OCI-LY1 (cell line): ENCODE data around the gene PCNX2.

ENCODE experiments used
- H2AFZ ChIP-seq: fragments of 200-600 bp; sonication (generic), shearing (Covaris generic); 2 replicates; pipeline ENCODE4 v1.6.0; 2014; ENCODE audit warnings: antibody characterized with exemption, mild to moderate bottlenecking, low read length
- H3F3A ChIP-seq: fragments of 200-600 bp; sonication (generic), shearing (Covaris generic); 2 replicates; pipeline ENCODE4 v1.6.0; 2014; ENCODE audit warnings: mild to moderate bottlenecking, antibody characterized with exemption, low read length, moderate library complexity; ENCODE audit not compliant: insufficient read depth
- H3K27ac ChIP-seq: fragments of 200-600 bp; sonication (generic); 2 replicates; pipeline ENCODE4 v1.5.1; 2014; ENCODE audit warnings: low read length, mixed run types, mild to moderate bottlenecking, low read depth; ENCODE audit not compliant: poor library complexity, severe bottlenecking
- H3K27me3 ChIP-seq: fragments of 200-600 bp; sonication (generic); 2 replicates; pipeline ENCODE4 v1.6.0; 2014; ENCODE audit warnings: antibody characterized with exemption, mild to moderate bottlenecking, low read length, moderate library complexity; ENCODE audit not compliant: insufficient read depth
- H3K36me3 ChIP-seq: fragments of 200-600 bp; sonication (generic); 2 replicates; pipeline ENCODE4 v1.6.1; 2014; ENCODE audit warnings: mild to moderate bottlenecking, antibody characterized with exemption, low read length, moderate library complexity, mixed read lengths; ENCODE audit not compliant: insufficient read depth
- H3K4me1 ChIP-seq: fragments of 200-600 bp; sonication (generic); 2 replicates; pipeline ENCODE4 v1.5.1; 2014; ENCODE audit warnings: mild to moderate bottlenecking, low read length, moderate library complexity; ENCODE audit not compliant: insufficient read depth, severe bottlenecking
- H3K4me2 ChIP-seq: fragments of 200-600 bp; sonication (generic), shearing (Covaris generic); 2 replicates; pipeline ENCODE4 v1.6.1; 2014; ENCODE audit warnings: low read length
- H3K4me3 ChIP-seq: fragments of 200-600 bp; sonication (generic); 2 replicates; pipeline ENCODE4 v1.5.1; 2014; ENCODE audit warnings: low read length, low read depth, mild to moderate bottlenecking, mixed read lengths; ENCODE audit not compliant: poor library complexity, severe bottlenecking
- H3K79me2 ChIP-seq: fragments of 200-600 bp; shearing (Covaris generic); 2 replicates; pipeline ENCODE4 v1.6.1; 2016; ENCODE audit warnings: mixed run types, low read length, mixed read lengths; ENCODE audit not compliant: insufficient read depth
- H3K9ac ChIP-seq: fragments of 200-600 bp; sonication (generic), shearing (Covaris generic); 2 replicates; pipeline ENCODE4 v1.6.1; 2014; ENCODE audit warnings: mild to moderate bottlenecking, low read length, mixed read lengths
- H3K9me2 ChIP-seq: fragments of 200-600 bp; sonication (generic), shearing (Covaris generic); 2 replicates; pipeline ENCODE4 v1.6.1; 2014; ENCODE audit warnings: low read depth, mild to moderate bottlenecking, low read length, mixed read lengths
- H3K9me3 ChIP-seq: fragments of 200-600 bp; shearing (Covaris generic); 2 replicates; pipeline ENCODE4 v1.6.1; 2014; ENCODE audit warnings: low read length, mixed read lengths
- H4K20me1 ChIP-seq: fragments of 200-600 bp; sonication (generic), shearing (Covaris generic); 2 replicates; pipeline ENCODE4 v1.6.0; 2016; ENCODE audit warnings: mild to moderate bottlenecking, low read length; ENCODE audit not compliant: insufficient read depth
- EZH2 ChIP-seq: fragments of 200-600 bp; sonication (generic), shearing (Covaris generic); IDR thresholded peaks from 2 replicates; pipeline ENCODE4 v1.8.0; 2017; ENCODE audit warnings: borderline replicate concordance, mixed run types, mild to moderate bottlenecking, antibody characterized with exemption, low read length, moderate library complexity, mixed read lengths
- TF ChIP-seq, protein P1 (sequence below): fragments of 200-600 bp; sonication (generic), shearing (Covaris generic); IDR thresholded peaks from 2 replicates; pipeline ENCODE4 v1.5.1; 2017; ENCODE audit warnings: mild to moderate bottlenecking, antibody characterized with exemption, low read length, moderate library complexity, mixed read lengths

Gene PCNX2

DNA sequence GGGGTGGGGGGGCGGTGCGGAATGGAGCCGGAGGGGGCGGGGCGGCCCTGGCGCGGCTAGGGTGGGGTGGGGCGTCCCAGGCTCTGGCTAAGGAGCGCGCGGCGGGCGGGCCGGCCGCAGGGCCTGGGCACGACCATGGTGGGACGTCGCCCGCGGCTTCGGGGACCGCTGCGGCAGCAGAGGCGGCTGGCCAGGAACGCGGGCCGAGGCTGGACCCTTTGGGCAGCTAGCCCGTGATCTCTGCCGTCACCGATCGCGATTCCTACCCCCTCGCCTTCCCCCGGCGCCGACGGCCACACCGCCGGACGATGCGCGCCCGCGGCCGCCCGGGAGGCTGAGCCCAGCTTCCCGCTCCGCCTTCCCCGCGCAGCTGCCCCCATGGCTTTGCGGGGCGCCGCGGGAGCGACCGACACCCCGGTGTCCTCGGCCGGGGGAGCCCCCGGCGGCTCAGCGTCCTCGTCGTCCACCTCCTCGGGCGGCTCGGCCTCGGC is 32.2 kb upstream of the PCNX2 start, which contains the start of gene MAP3K21:
TSS of gene MAP3K21 (plus strand) at position 74 of the 491 bp plus-strand sequence. CDS start at position 379, 305 bp downstream.
- Histone ChIP-seq H4K20me1 (no peaks in the 10 kb centered on the region), H3F3A (no peaks in the 10 kb centered on the region), H3K4me1 (peaks cover 6% of the 10 kb centered on the region), H3K79me2 (no peaks in the 10 kb centered on the region), H3K27ac (no peak within 1 kb of the TSS), H3K9ac (peak within 1 kb of the TSS; percentile 64), H3K4me3 (peak within 1 kb of the TSS; percentile 74), H2AFZ (peak within 1 kb of the TSS; percentile 25; the same call in 1 of the 2 replicates), H3K9me3 (no peaks in the 10 kb centered on the region), H3K36me3 (no peaks in the 10 kb centered on the region; the same call in 1 of the 2 replicates), H3K9me2 (no peaks in the 10 kb centered on the region), H3K4me2 (peak within 1 kb of the TSS; percentile 91), H3K27me3 (no peaks in the 10 kb centered on the region)
- TF ChIP-seq, protein P1, sequence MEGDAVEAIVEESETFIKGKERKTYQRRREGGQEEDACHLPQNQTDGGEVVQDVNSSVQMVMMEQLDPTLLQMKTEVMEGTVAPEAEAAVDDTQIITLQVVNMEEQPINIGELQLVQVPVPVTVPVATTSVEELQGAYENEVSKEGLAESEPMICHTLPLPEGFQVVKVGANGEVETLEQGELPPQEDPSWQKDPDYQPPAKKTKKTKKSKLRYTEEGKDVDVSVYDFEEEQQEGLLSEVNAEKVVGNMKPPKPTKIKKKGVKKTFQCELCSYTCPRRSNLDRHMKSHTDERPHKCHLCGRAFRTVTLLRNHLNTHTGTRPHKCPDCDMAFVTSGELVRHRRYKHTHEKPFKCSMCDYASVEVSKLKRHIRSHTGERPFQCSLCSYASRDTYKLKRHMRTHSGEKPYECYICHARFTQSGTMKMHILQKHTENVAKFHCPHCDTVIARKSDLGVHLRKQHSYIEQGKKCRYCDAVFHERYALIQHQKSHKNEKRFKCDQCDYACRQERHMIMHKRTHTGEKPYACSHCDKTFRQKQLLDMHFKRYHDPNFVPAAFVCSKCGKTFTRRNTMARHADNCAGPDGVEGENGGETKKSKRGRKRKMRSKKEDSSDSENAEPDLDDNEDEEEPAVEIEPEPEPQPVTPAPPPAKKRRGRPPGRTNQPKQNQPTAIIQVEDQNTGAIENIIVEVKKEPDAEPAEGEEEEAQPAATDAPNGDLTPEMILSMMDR: no peak
- no peak for TF ChIP-seq EZH2

DNA sequence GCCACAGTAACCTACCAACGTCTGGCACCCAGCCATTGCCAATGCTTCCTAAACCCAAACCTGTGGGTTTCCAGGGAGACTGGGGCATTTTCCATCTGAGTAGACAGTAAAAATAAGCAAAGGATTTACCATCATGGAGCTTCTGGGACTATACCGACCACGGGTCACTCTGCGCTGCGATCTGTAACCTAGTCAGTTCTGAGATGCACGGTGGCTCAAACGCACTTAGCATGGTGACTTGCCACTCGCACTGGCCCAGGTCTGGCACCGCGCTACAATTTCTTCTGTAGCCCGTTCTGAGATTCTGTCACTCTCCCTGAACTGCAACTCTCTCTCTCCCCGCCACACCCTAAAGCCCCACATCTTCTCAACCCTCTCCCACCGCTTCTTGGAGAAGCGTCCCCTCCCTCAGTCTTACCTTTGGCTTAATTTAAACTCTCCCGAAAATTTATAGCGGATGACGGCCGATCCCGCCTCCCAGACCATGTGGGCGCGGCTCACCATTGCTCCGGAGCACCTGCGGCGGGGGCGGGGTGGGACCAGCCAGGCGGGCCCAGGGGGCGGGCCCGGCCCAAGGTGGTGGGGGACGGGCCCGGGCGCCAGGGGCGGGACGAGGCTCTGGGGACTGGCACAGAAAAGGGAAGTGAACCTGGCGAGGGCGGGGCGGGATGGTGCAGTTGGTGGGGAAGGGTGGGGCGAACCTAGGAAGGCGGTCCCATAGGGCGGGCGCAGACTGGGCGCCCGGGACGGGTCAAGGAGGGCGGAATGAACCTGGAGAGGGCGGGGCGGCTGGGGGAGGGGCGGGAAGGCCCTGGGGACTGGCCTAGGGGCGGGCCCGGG is 31.5 kb upstream of the PCNX2 start:
- Histone ChIP-seq H3K4me1 (peaks cover 6% of the 10 kb centered on the region), H3F3A (no peaks in the 10 kb centered on the region), H3K79me2 (no peaks in the 10 kb centered on the region), H4K20me1 (no peaks in the 10 kb centered on the region), H2AFZ (no peak overlapping the region), H3K9ac (no peak overlapping the region), H3K4me3 (peak overlapping the region; percentile 52), H3K27me3 (no peaks in the 10 kb centered on the region), H3K9me2 (no peaks in the 10 kb centered on the region), H3K9me3 (no peaks in the 10 kb centered on the region), H3K36me3 (no peaks in the 10 kb centered on the region; the same call in 1 of the 2 replicates), H3K27ac (no peak overlapping the region), H3K4me2 (peak overlapping the region; percentile 73)
- TF ChIP-seq, protein P1: no peak
- no peak for TF ChIP-seq EZH2

DNA sequence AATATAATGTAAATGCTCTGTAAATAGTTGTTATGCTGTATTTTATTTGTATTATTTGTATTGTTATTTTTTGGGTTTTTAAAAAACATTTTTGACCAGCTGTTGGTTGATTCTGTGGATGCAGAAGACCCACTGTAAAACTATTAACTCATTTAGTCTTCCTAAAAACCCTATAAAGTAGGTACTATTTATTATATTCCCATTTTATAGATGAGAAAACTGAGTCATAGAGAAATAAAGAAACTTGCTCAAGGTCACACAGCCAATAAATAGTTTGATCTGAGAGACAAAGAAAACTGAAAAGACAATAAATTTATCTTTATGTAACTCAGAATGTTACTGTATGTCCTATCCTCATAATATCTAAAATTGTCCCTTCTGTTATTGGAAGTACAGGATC is 30.8 kb upstream of the PCNX2 start:
- Histone ChIP-seq H3K4me2 (no peak overlapping the region), H3K4me3 (no peak overlapping the region), H3K27me3 (no peaks in the 10 kb centered on the region), H4K20me1 (no peaks in the 10 kb centered on the region), H3K9me2 (no peaks in the 10 kb centered on the region), H3K9ac (no peak overlapping the region), H3K4me1 (peaks cover 6% of the 10 kb centered on the region), H3F3A (no peaks in the 10 kb centered on the region), H3K9me3 (no peaks in the 10 kb centered on the region), H3K27ac (no peak overlapping the region), H3K79me2 (no peaks in the 10 kb centered on the region), H2AFZ (no peak overlapping the region), H3K36me3 (no peaks in the 10 kb centered on the region; the same call in 1 of the 2 replicates)
- TF ChIP-seq EZH2: no peak
- TF ChIP-seq, protein P1: no peak
